IPS-NIHi7 (cell line): ENCODE measurements around the gene MPST.

ENCODE experiments used
- DNase-seq: peaks from one replicate; pipeline ENCODE4 v3.0.0; 2012; ENCODE audit warnings: mixed read lengths; ENCODE audit errors: extremely low spot score

Gene MPST

GRCh38 chr22:37000676-37001534 lies 18.6 kb upstream of the MPST start:
- DNase-seq, result no peak

DNA sequence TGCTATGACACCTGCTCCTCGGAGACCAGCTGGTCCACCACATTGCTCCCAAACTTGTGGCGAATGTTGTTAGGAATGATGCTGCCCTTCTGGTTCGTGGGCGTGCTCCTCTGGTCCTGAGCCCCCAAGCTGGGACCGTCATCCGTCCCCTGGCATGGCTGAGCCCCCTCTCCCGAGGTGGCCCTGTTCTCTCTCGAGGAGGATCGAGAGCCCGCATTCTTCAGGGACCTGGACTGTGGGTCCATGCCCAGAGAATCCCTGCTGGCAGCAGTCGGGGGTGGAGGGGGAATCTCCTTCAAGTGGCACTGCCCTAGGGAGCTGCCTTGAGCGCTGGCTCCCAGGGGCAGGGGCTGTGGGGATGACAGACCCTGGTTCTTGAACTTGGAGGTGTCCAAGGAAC lies 17.7 kb upstream of the MPST start:
- no peak for DNase-seq

DNA sequence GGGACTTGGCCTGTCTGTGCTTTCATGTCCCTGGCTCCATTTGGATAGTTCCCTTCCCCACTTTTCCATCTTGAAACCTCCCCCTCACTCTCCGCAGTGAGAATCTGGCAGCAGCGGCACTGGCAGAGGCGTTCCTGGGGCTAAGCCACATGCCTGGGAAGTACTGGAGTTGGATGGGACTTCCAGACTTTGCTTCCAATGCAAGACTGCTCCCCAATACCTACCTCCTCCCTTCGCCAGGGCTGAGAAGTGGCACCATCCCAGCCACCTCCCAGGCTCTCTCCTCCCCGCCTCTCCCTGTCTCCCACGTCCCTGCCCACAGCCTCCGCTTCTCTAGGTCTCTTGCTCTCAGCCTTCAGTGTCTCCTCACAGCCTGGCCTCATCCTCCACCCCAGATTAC lies 16.9 kb upstream of the MPST start:
- DNase-seq, result no peak

DNA sequence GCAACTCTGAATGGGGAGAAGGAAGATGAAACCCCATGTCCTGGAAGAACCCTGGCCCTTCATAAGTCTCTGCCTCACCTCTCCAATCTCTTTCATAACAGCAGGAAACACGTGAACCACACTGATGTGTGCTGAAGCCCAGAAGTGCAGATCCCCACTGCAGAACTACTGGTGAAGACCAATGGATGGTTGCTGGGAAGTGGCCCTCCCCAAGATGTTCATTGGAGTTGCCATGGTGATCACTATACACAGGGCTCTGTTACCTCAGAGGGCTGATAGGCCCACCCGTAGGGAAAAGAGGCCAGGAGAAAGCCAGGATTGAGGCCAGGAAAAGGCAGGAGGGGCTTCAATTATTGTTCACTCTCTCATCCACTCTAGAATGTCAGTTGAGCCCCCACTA lies 11.9 kb upstream of the MPST start:
- peak; percentile 62 for DNase-seq

DNA sequence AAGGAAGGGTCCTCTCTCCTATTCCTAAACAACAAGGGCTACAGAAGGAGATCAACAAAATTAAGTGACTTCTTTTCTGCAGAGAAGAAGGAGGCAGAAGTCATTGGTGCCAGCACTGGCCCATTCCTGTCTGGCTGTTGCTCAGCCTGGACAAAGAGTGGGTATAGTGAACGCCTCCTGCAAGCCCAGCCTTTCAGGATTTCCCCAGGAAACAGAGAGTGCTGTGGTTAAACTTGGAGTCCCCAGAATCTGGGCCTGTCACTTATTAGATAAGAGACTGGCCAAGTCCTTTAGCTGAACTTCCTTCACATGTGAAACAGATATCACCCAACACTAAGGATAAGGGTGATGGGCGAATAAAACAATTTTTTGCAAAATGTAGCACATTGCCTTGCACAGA lies 11.2 kb upstream of the MPST start:
- no peak for DNase-seq

- DNase-seq, result no peak
These were observed 10.1 kb upstream of the MPST start for GRCh38 chr22:37009490-37009889.

DNA sequence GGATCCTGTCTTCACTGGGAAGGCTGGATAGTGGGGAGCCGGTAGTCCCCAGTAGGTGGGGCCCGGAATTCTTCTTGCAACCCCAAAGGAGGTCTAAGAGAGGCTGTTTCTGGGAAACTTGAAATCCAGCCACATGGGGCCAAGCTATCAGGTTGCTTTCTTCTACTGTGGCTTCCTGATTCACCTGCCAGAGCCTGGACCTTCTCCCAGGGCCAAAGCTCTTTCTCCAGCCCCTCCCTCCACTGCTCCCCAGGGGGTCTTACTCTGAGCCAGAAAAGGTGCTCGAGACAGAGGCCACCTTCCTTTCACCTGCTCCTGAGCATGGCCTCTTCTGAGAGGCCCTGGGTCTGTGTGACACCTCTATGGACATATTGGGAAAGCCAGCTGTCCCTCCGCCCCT lies 9.4 kb upstream of the MPST start:
- DNase-seq, result no peak

- no peak for DNase-seq
These were observed 8.6 kb upstream of the MPST start for GRCh38 chr22:37010976-37011375.

GRCh38 chr22:37011472-37011871 lies 8.1 kb upstream of the MPST start:
- DNase-seq, result no peak

GRCh38 chr22:37012262-37012904 lies 7.2 kb upstream of the MPST start:
- no peak for DNase-seq

- DNase-seq, result no peak
These were observed 6.6 kb upstream of the MPST start for GRCh38 chr22:37012956-37013355.

DNA sequence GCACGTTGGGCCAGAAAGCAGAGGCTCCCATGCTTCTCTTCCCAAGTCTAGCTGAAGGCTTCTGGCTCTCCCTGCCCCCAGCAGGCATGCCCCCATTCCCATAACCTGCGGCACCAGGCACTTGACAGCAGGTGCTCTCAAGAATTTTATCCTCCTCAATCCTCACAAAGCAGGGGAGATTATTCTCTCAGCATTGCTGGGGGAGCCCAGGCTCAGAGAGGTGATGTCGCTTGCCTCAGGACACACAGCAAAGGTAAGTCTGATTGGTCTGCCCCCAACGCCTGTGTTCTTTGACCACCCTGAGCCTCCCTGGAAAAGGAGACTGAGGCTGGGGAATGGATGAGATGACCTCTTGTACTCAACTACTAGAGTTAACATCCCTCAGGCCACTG lies 5.1 kb upstream of the MPST start:
- no peak for DNase-seq

DNA sequence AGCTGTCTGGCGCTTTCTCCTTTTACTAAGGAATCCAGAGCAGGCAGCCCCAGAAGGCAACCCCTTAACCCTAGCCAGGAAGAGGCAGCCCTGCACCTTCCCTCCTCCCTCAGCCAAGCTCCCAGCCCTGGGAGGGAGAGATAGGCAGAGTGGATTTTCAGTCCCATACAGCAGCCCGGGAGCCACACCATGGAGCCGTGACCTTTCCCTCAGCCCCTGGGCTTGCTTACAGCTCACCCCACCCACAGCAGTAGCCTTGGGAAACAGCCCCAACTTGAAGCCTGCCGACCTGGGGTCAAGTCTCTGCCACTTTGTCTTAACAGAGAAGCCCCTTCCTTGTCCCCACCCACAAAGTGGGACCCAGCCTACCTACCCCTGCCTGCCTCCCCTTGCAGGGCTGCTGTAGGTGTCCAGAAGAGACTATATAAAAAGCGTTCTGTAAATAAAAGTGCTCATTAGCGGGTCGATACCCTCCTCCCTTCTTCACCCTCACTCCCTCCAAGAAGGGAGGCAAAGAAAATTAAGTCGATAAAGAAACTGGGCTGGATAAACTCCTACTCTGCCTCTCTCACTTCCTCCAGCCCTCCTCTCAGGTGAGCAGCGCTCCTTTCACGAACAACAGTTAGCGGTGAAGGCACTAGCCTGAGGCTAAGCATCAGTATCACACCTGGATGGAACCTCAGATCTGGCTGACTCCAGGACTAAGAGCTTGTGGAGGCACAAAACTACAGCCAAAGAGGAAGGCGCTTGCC lies 4.5 kb upstream of the MPST start:
- no peak for DNase-seq

GRCh38 chr22:37015587-37015878 lies 4.0 kb upstream of the MPST start:
- no peak for DNase-seq

DNA sequence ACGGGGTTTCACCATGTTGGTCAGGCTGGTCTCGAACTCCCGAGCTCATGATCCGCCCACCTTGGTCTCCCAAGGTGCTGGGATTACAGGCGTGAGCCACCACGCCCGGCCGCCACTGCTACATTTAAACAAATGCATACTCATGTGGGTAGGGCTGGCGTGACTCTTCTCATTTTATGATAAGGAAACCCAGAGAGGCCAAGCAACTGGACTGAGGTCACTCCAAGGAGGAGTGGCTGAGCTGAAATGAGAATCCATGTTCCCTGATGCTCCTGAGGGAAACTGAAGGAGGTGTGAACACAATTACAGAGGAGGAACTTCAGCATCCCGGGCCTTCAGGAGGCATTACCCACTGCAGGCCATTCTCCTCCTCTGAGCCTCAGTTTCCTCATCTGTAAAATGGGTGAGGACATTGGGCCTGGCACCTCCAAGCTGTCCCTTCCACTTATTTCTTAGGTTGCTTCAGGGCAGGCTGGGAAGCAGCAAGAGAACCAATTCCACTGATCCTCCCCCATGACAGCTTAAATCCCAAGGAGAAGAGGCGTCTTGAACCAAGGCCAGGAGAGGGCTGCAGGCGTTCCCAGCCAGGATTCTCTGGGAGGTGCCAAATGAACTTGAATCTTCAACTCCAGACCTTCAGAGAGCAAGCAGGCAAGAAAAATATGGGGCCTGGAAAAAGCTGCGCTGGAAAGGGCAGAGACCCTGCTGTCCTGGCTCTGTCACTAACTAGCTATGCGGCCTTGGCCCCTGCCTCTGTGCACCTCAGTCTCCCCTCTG lies 3.2 kb upstream of the MPST start:
- no peak for DNase-seq

DNA sequence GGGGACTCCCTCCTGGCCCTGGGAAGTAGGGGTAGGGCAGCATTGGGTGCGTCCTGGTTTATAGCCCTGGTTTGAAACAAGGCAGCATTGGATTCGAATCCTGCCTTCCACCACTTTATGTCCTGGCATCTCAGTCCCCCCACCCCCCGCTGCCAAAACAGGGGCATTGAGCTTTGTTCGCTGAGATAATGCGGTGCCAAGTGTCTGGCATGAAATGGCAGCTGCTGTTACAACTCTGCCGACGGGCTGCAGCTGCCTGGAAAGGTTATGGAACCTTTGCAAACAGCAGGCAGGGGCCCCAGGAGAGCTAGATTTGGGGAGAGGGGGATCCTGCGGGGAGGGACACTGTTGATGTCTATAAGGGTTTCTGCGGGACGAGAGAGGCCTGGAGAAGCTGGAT lies 2.2 kb upstream of the MPST start:
- no peak for DNase-seq

- DNase-seq, result no peak
These were observed 1.3 kb upstream of the MPST start for GRCh38 chr22:37018086-37018814.

DNA sequence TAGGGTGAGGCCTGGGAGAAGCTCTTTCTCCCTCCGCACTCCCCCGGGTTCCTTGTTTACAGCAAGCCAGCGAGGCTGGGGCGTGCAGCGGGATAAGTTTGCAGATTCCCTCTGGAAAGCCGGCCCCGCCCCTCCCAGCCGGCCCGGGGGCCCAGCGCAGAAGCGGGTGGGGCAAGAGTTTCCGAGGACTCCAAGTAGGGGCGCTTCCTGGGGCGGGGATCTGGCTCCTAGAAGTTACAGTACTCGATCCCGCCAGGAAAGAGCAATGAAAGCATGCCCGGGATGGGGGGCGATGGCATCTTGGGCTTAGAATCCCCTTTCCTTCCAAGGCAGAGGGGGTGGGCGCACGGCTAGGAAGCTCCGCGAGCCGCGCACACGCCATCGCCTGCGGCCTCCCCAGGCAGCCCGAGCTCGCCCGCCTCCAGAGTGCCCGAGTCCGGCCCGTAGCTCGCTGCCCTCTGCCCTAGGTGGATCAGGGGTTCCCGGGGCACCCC lies 680 bp upstream of the MPST start:
- peak; percentile 59 for DNase-seq

- DNase-seq, result no peak
These were observed 594 bp downstream of the MPST start for GRCh38 chr22:37020192-37020479.

GRCh38 chr22:37021041-37021440 lies 1.5 kb downstream of the MPST start:
- DNase-seq, result no peak

DNA sequence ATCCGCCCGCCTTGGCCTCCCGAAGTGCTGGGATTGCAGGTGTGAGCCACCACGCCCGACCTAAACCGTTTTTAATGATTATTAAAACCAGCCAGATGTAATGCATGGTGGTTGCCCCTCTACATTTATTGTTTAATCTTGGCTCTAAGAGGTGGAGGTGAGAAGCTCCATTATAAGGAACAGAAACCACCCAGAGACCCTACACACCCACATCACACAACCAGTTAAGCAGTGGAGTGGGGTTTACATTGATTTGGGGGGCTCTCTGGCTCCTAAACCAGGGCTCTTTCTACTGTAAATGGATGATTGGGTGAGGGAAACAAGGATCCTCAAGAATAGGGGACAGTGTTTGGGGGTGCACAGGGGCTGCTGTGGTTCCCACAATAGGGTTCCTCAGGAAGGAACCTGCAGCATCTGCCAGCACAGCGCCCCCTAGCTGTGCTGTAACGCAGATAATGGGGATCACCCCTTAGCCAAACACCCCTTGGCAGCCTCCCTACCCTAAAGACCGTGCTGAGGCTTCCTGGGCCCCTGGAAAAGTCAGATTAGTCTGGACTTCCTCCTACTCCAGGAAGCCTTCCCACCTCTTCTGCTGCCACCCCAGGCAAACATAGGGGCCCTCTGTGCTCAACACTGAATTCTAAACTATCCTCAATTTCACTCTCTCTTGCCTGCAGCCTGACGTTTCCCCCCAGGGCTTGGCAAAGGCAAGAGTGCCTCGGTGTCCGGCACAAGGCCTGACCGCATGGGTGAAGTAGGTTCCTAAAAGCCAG lies 2.4 kb downstream of the MPST start:
- peak; percentile 73 for DNase-seq
